ENCODE data around the gene FBXL16.

Gene FBXL16

DNA sequence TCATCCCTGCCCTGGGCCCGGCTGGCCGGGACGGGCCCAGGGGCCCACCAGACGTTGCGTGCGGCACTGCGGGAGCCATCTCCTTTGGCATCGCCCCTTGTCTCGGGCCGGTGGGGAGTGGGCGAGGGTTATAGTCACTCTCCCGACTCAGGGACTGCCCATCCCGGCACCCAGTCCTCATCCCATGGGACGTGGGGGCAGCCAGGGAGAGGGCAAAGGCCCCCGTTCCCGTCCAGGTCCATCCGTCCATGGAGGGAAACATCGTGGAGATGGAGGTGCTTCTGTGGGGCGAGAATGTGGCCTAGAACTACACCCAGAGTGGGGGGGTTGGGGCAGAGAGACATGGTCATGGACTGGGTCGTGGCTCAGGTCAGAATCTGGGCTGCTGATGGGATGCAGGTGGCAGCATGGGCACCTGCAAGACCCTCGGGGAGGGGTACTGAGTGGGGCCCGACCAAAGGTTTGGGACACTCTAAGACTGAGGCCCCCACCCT, 58.9 kb downstream of the FBXL16 start:
- TF ChIP-seq, protein P1, sequence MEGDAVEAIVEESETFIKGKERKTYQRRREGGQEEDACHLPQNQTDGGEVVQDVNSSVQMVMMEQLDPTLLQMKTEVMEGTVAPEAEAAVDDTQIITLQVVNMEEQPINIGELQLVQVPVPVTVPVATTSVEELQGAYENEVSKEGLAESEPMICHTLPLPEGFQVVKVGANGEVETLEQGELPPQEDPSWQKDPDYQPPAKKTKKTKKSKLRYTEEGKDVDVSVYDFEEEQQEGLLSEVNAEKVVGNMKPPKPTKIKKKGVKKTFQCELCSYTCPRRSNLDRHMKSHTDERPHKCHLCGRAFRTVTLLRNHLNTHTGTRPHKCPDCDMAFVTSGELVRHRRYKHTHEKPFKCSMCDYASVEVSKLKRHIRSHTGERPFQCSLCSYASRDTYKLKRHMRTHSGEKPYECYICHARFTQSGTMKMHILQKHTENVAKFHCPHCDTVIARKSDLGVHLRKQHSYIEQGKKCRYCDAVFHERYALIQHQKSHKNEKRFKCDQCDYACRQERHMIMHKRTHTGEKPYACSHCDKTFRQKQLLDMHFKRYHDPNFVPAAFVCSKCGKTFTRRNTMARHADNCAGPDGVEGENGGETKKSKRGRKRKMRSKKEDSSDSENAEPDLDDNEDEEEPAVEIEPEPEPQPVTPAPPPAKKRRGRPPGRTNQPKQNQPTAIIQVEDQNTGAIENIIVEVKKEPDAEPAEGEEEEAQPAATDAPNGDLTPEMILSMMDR (conservative IDR thresholded peaks at IDR 0.05): no peak

DNA sequence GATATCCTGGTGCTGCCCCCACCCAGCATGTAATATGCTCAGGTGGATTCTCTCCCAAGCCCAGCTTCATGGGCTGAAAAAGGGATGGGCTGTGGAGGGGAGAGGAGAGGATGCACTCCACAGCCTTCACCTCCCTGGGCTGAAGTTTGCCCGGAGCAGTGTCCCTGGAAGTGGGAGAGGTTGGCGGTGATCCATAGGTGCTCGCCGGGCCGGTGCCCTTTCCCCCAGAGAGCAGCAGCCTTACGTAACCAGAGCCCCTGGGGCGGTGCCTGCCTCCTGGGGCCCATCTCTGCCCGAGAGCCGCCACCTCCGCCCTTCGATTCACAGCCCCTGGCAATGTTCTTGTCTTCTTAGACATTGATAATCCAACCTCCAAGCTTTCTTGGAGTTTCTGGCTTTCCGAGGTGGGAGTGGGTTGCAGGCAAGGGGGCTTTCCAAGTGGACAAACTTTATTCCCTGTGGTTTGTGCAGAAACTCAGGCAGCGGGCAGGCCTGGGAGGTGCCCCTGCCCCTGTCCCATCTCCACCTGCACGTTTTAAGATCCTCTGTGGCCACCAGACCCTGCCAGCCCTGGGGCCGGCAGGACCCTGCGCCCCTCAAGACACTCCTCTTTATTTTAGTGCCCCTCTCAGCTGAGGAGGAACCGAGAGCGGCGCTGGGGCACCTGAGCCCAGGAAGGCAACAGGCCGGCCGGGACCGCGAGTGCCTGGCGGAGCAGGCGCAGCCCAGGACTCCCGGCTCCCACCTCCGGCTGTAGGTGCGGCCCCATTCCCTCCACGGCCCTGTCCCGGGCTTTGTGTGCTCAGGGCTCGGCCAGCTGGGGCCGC, 59.5 kb downstream of the FBXL16 start:
- TF ChIP-seq, protein P1 (conservative IDR thresholded peaks at IDR 0.05): no peak
- no peak overlapping the region for H3K27ac ChIP-seq

More for the DNA sequence above, 58.9 kb downstream of the FBXL16 start:
- H3K27ac ChIP-seq: no peak overlapping the region

DNA sequence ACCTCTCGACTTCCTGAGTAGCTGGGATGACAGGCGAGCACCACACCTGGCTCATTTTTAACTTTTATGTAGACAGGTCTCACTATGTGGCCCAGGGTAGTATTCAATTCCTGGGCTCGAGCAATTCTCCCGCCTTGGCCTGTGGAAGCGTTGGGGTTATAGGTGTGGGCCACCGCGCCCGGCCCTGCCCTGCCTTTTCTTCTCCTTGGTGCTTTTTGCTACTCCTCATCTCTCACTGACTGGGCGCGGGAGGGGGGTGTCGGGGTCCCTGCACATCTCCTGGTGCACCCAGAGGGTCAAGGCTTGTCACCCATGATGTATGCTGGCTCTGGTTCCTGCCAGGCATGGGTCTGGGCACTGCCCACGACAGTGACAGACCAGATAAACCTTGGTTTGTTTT, 61.0 kb downstream of the FBXL16 start:
- H3K27ac ChIP-seq: no peak overlapping the region
- TF ChIP-seq, protein P1 (conservative IDR thresholded peaks at IDR 0.05): no peak

DNA sequence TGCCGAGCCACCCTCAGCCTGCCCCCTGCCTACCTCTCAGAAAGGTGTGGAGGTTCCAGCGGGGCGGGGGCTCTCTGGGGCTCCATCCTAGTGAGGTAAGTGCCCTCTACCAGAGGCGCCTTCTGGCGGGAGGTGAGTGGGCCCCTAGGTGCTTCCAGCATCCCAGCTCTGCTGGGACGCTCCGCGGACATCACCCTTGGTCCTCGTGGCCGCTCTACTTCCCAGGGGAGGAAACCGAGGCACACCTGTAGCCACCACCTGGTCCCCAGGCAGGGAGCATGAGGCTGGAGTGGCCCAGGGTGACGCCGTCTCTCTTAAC, 62.6 kb downstream of the FBXL16 start:
- TF ChIP-seq, protein P1 (conservative IDR thresholded peaks at IDR 0.05): no peak
- H3K27ac ChIP-seq: peak overlapping the region; percentile 86
